22Rv1 (cell line): ENCODE measurements around the gene ABHD16B.
A peak's percentile ranks its signal among the peaks of the same experiment; 100 is the strongest.
"Not testable (repeated sequence)": the region's sequence is repeated elsewhere in the genome, so short reads cannot be mapped to it uniquely, and the experiment has no call there.

Source experiments
- H3K27ac ChIP-seq: fragments of 450-650 bp; 2 replicates; pipeline ENCODE4 v1.5.1; 2017
- CTCF ChIP-seq: fragments of 450-650 bp; IDR thresholded peaks from 2 replicates; pipeline ENCODE4 v1.5.1; 2017; ENCODE audit warnings: mild to moderate bottlenecking
- ZFX ChIP-seq: fragments of 450-650 bp; IDR thresholded peaks from 2 replicates; pipeline ENCODE4 v1.6.1; 2017; ENCODE audit warnings: antibody characterized with exemption, borderline replicate concordance

The ABHD16B gene

GRCh38 chr20:63863021-63863797 lies 1.9 kb downstream of the ABHD16B start:
- H3K27ac ChIP-seq: peak overlapping the region; percentile 94
- TF ChIP-seq CTCF (no peak), ZFX (no peak)

GRCh38 chr20:63863798-63864544 lies 2.7 kb downstream of the ABHD16B start:
- TF ChIP-seq CTCF: peak; percentile 77
- TF ChIP-seq ZFX: no peak
- peak overlapping the region; percentile 94 for H3K27ac ChIP-seq

- TF ChIP-seq ZFX (no peak), CTCF (peak; percentile 32)
- peak overlapping the region; percentile 94 for H3K27ac ChIP-seq
Measured at GRCh38 chr20:63864545-63864977, 3.3 kb downstream of the ABHD16B start.

- peak within 1 kb of the TSS; percentile 94 for H3K27ac ChIP-seq
- TF ChIP-seq CTCF (no peak), ZFX (no peak)
Measured at GRCh38 chr20:63864978-63865640, 3.8 kb downstream of the ABHD16B start, which contains the start of gene TPD52L2. TPD52L2 (plus strand) TSS chr20:63865270; CDS start chr20:63865366, 96 bp downstream.

- not testable (repeated sequence) for H3K27ac ChIP-seq
Measured at GRCh38 chr20:63867042-63867441, 5.7 kb downstream of the ABHD16B start.

- TF ChIP-seq ZFX (no peak), CTCF (no peak)
- H3K27ac ChIP-seq: no peak overlapping the region
Measured at GRCh38 chr20:63868264-63868663, 7.0 kb downstream of the ABHD16B start.

GRCh38 chr20:63873477-63873971 lies 12.2 kb downstream of the ABHD16B start:
- TF ChIP-seq CTCF (no peak), ZFX (no peak)
- no peak overlapping the region for H3K27ac ChIP-seq

- not testable (repeated sequence) for H3K27ac ChIP-seq
Measured at GRCh38 chr20:63874241-63874640, 12.9 kb downstream of the ABHD16B start.
